ENCODE data around the gene GLP1R. TPM values are rescaled to one million over a fixed set of nuclear protein-coding genes. Genes with fewer than 3 reads are reported as not detected.

The GLP1R gene
- total and polyA plus RNA-seq, 2 donors (not counting 1 experiment from before 2014, with no cell fraction given), result not detected

DNA sequence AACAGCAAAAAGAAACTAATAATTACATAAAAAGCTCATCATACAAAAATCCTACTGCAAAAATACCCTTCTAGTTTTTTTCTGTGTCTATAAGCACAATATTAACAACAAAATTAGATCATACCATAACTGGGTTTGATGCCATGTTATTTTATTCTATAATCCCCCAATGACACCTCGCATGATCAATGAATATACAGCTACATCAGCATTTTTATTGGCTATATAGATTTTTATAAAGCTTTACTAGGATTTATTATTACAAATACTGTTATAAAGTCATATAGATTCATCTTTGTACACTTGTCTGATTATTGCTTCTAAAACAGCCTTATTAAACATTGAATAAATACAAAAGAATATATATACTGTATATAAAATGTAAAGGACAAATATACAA is 45.1 kb upstream of the GLP1R start:
- CTCF ChIA-PET, result interaction anchor here (1.3 kb wide), 1 partner anchor 302 kb away, joined by 3 read pairs; no protein-coding TSS in a partner anchor
- no peak for ATAC-seq (ENCODE audit: low read depth)
- WGBS (ENCODE audit: insufficient coverage), result no CpG with 5 or more reads among the region's 1 CpG

DNA sequence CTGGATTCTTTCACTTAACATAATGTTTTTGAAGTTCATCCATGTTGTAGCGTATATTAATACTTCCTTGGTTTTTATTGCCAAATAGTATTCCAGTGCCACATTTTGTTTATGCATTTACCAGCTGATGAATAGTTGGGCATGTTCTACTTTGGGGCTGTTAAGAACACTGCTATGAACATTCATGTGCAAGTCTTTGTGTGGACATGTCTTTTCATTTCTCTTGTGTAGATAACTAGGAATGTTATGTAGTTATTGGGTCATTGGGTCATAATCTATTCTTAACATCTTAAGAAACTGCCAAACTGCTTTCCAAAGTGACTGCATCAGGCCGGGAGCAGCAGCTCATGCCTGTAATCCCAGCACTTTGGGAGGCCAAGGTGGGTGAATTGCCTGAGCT is 43.8 kb upstream of the GLP1R start:
- 88% methylated on average over 1 of the region's 2 CpGs for WGBS (ENCODE audit: insufficient coverage)
- TF ChIP-seq EZH2 (IDR thresholded peaks at IDR 0.05; ENCODE audit: borderline replicate concordance, insufficient read depth, low read depth, low read length, poor library complexity, severe bottlenecking), result no peak
- TF ChIP-seq, protein P1, sequence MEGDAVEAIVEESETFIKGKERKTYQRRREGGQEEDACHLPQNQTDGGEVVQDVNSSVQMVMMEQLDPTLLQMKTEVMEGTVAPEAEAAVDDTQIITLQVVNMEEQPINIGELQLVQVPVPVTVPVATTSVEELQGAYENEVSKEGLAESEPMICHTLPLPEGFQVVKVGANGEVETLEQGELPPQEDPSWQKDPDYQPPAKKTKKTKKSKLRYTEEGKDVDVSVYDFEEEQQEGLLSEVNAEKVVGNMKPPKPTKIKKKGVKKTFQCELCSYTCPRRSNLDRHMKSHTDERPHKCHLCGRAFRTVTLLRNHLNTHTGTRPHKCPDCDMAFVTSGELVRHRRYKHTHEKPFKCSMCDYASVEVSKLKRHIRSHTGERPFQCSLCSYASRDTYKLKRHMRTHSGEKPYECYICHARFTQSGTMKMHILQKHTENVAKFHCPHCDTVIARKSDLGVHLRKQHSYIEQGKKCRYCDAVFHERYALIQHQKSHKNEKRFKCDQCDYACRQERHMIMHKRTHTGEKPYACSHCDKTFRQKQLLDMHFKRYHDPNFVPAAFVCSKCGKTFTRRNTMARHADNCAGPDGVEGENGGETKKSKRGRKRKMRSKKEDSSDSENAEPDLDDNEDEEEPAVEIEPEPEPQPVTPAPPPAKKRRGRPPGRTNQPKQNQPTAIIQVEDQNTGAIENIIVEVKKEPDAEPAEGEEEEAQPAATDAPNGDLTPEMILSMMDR (IDR thresholded peaks at IDR 0.05), result no peak
- Histone ChIP-seq H3K79me2 (ENCODE audit: control insufficient read depth, insufficient read depth, low read length) (no peaks in the 10 kb centered on the region), H3K9me3 (ENCODE audit: control extremely low read depth in 1 of 3, control insufficient read depth in 2 of 3, insufficient read depth in 1 of 3, low read length in 2 of 3) (no peaks in the 10 kb centered on the region), H3K4me3 (ENCODE audit: control extremely low read depth in 1 of 5, extremely low read depth in 1 of 5, insufficient read depth in 1 of 5, low read depth in 2 of 5, low read length in 4 of 5) (no peak overlapping the region), H4K20me1 (ENCODE audit: control insufficient read depth, insufficient read depth, low read length, poor library complexity, severe bottlenecking) (no peaks in the 10 kb centered on the region), H2AFZ (ENCODE audit: insufficient read depth, low read depth, low read length, poor library complexity, severe bottlenecking) (no peak overlapping the region), H3K27ac (ENCODE audit: low read length in 2 of 2) (no peak overlapping the region), H3K27me3 (replicated peaks in 1 of 4; ENCODE audit: control extremely low read depth in 1 of 4, control insufficient read depth in 3 of 4, insufficient read depth in 4 of 4, low read length in 3 of 4) (peaks cover 0 to 10% (median 8%) of the 10 kb centered on the region in 4 experiments), H3K4me1 (ENCODE audit: control insufficient read depth in 2 of 2, insufficient read depth in 2 of 2, low read length in 2 of 2) (no peaks in the 10 kb centered on the region), H3K9ac (ENCODE audit: low read length) (no peak overlapping the region), H3K4me2 (replicated peaks; ENCODE audit: low read depth, low read length, poor library complexity, severe bottlenecking) (no peak overlapping the region), H3K36me3 (replicated peaks in 1 of 2; ENCODE audit: control extremely low read depth in 1 of 2, control insufficient read depth in 1 of 2, extremely low read depth in 1 of 2, insufficient read depth in 2 of 2, low read length in 1 of 2) (no peaks in the 10 kb centered on the region)
- POLR2A ChIA-PET, result no interaction called here
- Mint-ChIP-seq H3K9me3 (ENCODE audit: insufficient read depth) (no peaks in the 10 kb centered on the region), H3K4me3 (no peak overlapping the region), H3K27ac (no peak overlapping the region), H3K27me3 (peaks cover 38% of the 10 kb centered on the region), H3K4me1 (no peaks in the 10 kb centered on the region)
- no peak for ATAC-seq (ENCODE audit: low read depth)
- CTCF ChIA-PET, result no interaction called here
- DNase-seq, result no peak
- intact Hi-C loops (cut with micrococcal nuclease), result loop anchor here (10.0 kb wide), 1 partner anchor 140 kb away; no protein-coding TSS in a partner anchor

More for the DNA sequence above, 45.1 kb upstream of the GLP1R start:
- Histone ChIP-seq H3K27me3 (replicated peaks in 1 of 4; ENCODE audit: control extremely low read depth in 1 of 4, control insufficient read depth in 3 of 4, insufficient read depth in 4 of 4, low read length in 3 of 4) (peaks cover 0 to 11% (median 8%) of the 10 kb centered on the region in 4 experiments), H3K9ac (ENCODE audit: low read length) (no peak overlapping the region), H3K4me1 (ENCODE audit: control insufficient read depth in 2 of 2, insufficient read depth in 2 of 2, low read length in 2 of 2) (no peaks in the 10 kb centered on the region), H4K20me1 (ENCODE audit: control insufficient read depth, insufficient read depth, low read length, poor library complexity, severe bottlenecking) (no peaks in the 10 kb centered on the region), H3K4me3 (ENCODE audit: control extremely low read depth in 1 of 5, extremely low read depth in 1 of 5, insufficient read depth in 1 of 5, low read depth in 2 of 5, low read length in 4 of 5) (no peak overlapping the region), H2AFZ (ENCODE audit: insufficient read depth, low read depth, low read length, poor library complexity, severe bottlenecking) (no peak overlapping the region), H3K4me2 (replicated peaks; ENCODE audit: low read depth, low read length, poor library complexity, severe bottlenecking) (no peak overlapping the region), H3K9me3 (ENCODE audit: control extremely low read depth in 1 of 3, control insufficient read depth in 2 of 3, insufficient read depth in 1 of 3, low read length in 2 of 3) (no peaks in the 10 kb centered on the region), H3K27ac (ENCODE audit: low read length in 2 of 2) (no peak overlapping the region), H3K36me3 (replicated peaks in 1 of 2; ENCODE audit: control extremely low read depth in 1 of 2, control insufficient read depth in 1 of 2, extremely low read depth in 1 of 2, insufficient read depth in 2 of 2, low read length in 1 of 2) (no peaks in the 10 kb centered on the region), H3K79me2 (ENCODE audit: control insufficient read depth, insufficient read depth, low read length) (no peaks in the 10 kb centered on the region)
- TF ChIP-seq, protein P1 (IDR thresholded peaks at IDR 0.05), result no peak
- Mint-ChIP-seq H3K27ac (no peak overlapping the region), H3K4me3 (no peak overlapping the region), H3K9me3 (ENCODE audit: insufficient read depth) (no peaks in the 10 kb centered on the region), H3K4me1 (no peaks in the 10 kb centered on the region), H3K27me3 (peaks cover 34% of the 10 kb centered on the region)
- POLR2A ChIA-PET, result no interaction called here
- DNase-seq, result no peak
- intact Hi-C loops (cut with micrococcal nuclease), result loop anchor here (10.0 kb wide), 1 partner anchor 141 kb away; no protein-coding TSS in a partner anchor

Data from B cell (primary cell).